Breast epithelium (tissue), 3 donors: ENCODE data around the gene ADRM1.

Experiments
- CTCF ChIP-seq, 3 donors: fragments of 450-650 bp; IDR thresholded peaks; one replicate each; pipeline ENCODE4 v1.5.1; 2016 to 2017; ENCODE audit warnings: antibody characterized with exemption in 3 of 3, mild to moderate bottlenecking in 3 of 3, moderate library complexity in 3 of 3
- POLR2A ChIP-seq: fragments of 450-650 bp; IDR thresholded peaks from one replicate; pipeline ENCODE4 v1.6.1; 2016; ENCODE audit warnings: antibody characterized with exemption, mild to moderate bottlenecking, moderate library complexity
- POLR2AphosphoS5 ChIP-seq, 3 donors: sonication (generic); formaldehyde crosslinking; IDR thresholded peaks; one replicate each; pipeline ENCODE4 v1.6.1; 2017; ENCODE audit warnings: antibody characterized with exemption in 3 of 3

GRCh38 chr20:62276439-62276838, 26.4 kb upstream of the ADRM1 start:
- no peak for TF ChIP-seq POLR2AphosphoS5 (IDR thresholded peaks at IDR 0.05)
- TF ChIP-seq CTCF (IDR thresholded peaks at IDR 0.05): no peak
- no peak for TF ChIP-seq POLR2A
